ENCODE measurements around the gene SLC12A3. TPM values are rescaled to one million over a fixed set of nuclear protein-coding genes. Genes with fewer than 3 reads are reported as not detected.

SLC12A3 gene
- polyA plus RNA-seq, 2 of the 4 experiments (the other 2 are of a cell fraction): 0.08 to 0.09 TPM

DNA sequence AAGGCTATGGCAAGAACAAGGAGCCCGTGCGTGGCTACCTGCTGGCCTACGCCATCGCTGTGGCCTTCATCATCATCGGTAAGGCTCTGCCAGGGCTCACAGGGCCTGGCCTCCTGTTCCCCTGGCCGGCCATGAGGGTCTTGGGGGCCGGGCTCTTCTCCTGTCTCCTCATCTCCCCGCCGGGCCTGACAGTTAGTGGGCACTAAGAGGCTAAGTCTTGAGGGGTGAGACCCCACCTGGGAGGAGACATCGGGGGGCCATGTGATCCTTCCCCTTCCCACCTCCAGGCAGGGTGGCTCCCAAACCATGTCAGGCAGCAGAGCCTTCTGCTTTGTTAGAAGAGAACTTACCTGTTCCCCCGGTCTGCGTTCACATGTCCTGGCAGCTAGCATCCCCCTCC, 15.2 kb downstream of the SLC12A3 start (continued):
- TF ChIP-seq KDM1A (IDR thresholded peaks at IDR 0.05; ENCODE audit: low read depth) (no peak), KDM5A (IDR thresholded peaks at IDR 0.05) (no peak)
- TF ChIP-seq, protein P1, sequence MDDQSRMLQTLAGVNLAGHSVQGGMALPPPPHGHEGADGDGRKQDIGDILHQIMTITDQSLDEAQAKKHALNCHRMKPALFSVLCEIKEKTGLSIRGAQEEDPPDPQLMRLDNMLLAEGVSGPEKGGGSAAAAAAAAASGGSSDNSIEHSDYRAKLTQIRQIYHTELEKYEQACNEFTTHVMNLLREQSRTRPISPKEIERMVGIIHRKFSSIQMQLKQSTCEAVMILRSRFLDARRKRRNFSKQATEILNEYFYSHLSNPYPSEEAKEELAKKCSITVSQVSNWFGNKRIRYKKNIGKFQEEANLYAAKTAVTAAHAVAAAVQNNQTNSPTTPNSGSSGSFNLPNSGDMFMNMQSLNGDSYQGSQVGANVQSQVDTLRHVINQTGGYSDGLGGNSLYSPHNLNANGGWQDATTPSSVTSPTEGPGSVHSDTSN (IDR thresholded peaks at IDR 0.05): no peak

DNA sequence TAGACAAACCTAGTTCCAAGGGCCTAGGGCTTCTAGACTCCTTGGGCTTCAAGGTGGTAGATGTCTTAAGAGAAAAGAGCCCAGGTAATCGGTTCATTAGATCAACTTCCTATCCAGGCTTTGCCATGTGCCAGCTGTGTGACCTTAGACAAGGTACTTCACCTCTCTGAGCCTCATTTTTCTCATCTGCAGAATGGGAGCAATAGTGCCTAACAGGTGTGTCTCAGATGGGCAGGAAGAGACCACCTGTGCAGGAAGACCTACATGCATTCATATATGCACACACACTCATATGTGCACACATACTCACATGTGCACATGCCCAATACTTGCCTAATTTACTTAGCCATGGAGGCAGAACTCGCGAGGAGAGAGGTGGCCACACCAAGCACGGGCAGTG, 15.7 kb downstream of the SLC12A3 start:
- ChIA-PET POLR2A (no interaction called here), CTCF (interaction anchor here (1.9 kb wide), 1 partner anchor 87 kb away, joined by 4 read pairs; no protein-coding TSS in a partner anchor)
- no peak overlapping the region for H3K4me3 ChIP-seq
- DNase-seq (ENCODE audit: low read depth in 1 of 2, low spot score in 1 of 2) (no peak), ATAC-seq (no peak), FAIRE-seq (no peak)
- H3K4me2 ChIP-seq: no peak overlapping the region
- no peak overlapping the region for H3K27ac ChIP-seq
- H3K4me1 ChIP-seq: no peaks in the 10 kb centered on the region
- TF ChIP-seq HDAC2 (IDR thresholded peaks at IDR 0.05) (no peak), FOXS1 (CRISPR knock-in tag; IDR thresholded peaks at IDR 0.05) (no peak), CBX8 (IDR thresholded peaks at IDR 0.05) (no peak), EP300 (IDR thresholded peaks at IDR 0.05) (no peak), NFE2L2 (conservative IDR thresholded peaks at IDR 0.05; ENCODE audit: low read length) (no peak), GATA3 (IDR thresholded peaks at IDR 0.05; ENCODE audit: borderline replicate concordance) (no peak), RCOR1 (IDR thresholded peaks at IDR 0.05; ENCODE audit: low read depth, low read length) (no peak), EHMT2 (IDR thresholded peaks at IDR 0.05; ENCODE audit: low read depth) (no peak), SMC3 (IDR thresholded peaks at IDR 0.05) (no peak), RNF2 (IDR thresholded peaks at IDR 0.05; ENCODE audit: borderline replicate concordance, low read depth) (no peak)
- TF ChIP-seq, protein P2, sequence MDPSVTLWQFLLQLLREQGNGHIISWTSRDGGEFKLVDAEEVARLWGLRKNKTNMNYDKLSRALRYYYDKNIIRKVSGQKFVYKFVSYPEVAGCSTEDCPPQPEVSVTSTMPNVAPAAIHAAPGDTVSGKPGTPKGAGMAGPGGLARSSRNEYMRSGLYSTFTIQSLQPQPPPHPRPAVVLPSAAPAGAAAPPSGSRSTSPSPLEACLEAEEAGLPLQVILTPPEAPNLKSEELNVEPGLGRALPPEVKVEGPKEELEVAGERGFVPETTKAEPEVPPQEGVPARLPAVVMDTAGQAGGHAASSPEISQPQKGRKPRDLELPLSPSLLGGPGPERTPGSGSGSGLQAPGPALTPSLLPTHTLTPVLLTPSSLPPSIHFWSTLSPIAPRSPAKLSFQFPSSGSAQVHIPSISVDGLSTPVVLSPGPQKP (IDR thresholded peaks at IDR 0.05; ENCODE audit: low read depth, low read length): no peak
- WGBS (ENCODE audit: missing lambda C conversion rate): 46% methylated on average over 4 of the region's 4 CpGs
- H3K9me3 ChIP-seq: no peaks in the 10 kb centered on the region

DNA sequence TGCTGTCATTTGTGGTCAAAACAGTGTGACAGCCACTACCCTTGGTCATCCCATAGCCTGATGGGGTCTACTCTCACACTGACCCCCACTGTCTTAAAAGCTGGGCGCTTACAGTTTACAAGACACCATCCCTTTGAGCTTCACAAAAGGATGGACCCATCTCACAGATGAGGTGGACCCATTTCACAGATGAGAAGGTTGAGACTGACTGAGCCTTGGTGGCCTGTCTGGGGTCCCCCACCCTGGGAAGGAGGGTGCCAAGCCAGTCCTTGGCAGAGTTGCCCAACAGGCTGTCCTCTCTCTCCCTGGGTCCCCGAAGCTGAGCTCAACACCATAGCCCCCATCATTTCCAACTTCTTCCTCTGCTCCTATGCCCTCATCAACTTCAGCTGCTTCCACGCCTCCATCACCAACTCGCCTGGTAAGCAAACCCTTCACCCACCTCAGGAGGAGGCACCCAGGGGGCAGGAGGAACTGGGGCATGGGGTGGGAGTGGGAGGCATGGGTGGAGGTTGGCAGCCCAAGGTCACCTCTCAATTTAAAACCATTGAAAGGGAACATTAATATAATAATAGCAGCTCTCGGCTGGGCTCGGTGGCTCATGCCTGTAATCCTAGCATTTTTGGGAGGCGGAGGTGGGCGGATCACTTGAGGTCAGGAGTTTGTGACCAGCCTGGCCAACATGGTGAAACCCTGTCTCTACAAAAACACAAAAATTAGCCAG, 17.2 kb downstream of the SLC12A3 start:
- no peak for DNase-seq (ENCODE audit: low read depth in 1 of 2, low spot score in 1 of 2)
- POLR2A ChIA-PET: no interaction called here

More for the DNA sequence above, 17.2 kb downstream of the SLC12A3 start:
- ATAC-seq (no peak), FAIRE-seq (no peak)
- no peak overlapping the region for H3K27ac ChIP-seq
- 57% methylated on average over 8 of the region's 8 CpGs for WGBS (ENCODE audit: missing lambda C conversion rate)
- TF ChIP-seq ESRRA (IDR thresholded peaks at IDR 0.05; ENCODE audit: borderline replicate concordance, low read length) (no peak), HOXB5 (CRISPR knock-in tag; IDR thresholded peaks at IDR 0.05) (no peak), NFE2L2 (conservative IDR thresholded peaks at IDR 0.05; ENCODE audit: low read length) (no peak), RCOR1 (IDR thresholded peaks at IDR 0.05; ENCODE audit: low read depth, low read length) (no peak), EHF (CRISPR knock-in tag; IDR thresholded peaks at IDR 0.05) (no peak), RAD21 (conservative IDR thresholded peaks at IDR 0.05 in 1 of 2, IDR thresholded peaks at IDR 0.05 in 1 of 2) (no peak), CBX2 (IDR thresholded peaks at IDR 0.05; ENCODE audit: borderline replicate concordance, low read depth) (no peak), RFX5 (IDR thresholded peaks at IDR 0.05) (no peak), ZFP36 (IDR thresholded peaks at IDR 0.05; ENCODE audit: borderline replicate concordance, partially characterized antibody) (no peak), MAZ (IDR thresholded peaks at IDR 0.05; ENCODE audit: borderline replicate concordance, low read depth, low read length) (no peak), TP53 (CRISPR knock-in tag; IDR thresholded peaks at IDR 0.05) (no peak), FOSL2 (IDR thresholded peaks at IDR 0.05) (no peak), FOSL2 (CRISPR knock-in tag; IDR thresholded peaks at IDR 0.05) (no peak), NPAS2 (CRISPR knock-in tag; IDR thresholded peaks at IDR 0.05; ENCODE audit: borderline replicate concordance) (no peak), TFCP2L1 (CRISPR knock-in tag; IDR thresholded peaks at IDR 0.05) (no peak)
- TF ChIP-seq, protein P3, sequence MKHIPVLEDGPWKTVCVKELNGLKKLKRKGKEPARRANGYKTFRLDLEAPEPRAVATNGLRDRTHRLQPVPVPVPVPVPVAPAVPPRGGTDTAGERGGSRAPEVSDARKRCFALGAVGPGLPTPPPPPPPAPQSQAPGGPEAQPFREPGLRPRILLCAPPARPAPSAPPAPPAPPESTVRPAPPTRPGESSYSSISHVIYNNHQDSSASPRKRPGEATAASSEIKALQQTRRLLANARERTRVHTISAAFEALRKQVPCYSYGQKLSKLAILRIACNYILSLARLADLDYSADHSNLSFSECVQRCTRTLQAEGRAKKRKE (CRISPR knock-in tag; IDR thresholded peaks at IDR 0.05; ENCODE audit: low read depth): no peak
- TF ChIP-seq, protein P2 (IDR thresholded peaks at IDR 0.05; ENCODE audit: low read depth, low read length): no peak
- TF ChIP-seq, protein P4, sequence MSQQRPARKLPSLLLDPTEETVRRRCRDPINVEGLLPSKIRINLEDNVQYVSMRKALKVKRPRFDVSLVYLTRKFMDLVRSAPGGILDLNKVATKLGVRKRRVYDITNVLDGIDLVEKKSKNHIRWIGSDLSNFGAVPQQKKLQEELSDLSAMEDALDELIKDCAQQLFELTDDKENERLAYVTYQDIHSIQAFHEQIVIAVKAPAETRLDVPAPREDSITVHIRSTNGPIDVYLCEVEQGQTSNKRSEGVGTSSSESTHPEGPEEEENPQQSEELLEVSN (IDR thresholded peaks at IDR 0.05; ENCODE audit: borderline replicate concordance, low read depth): no peak
- no peaks in the 10 kb centered on the region for H3K4me1 ChIP-seq
- no peak overlapping the region for H3K4me3 ChIP-seq
- no peaks in the 10 kb centered on the region for H3K9me3 ChIP-seq
- CTCF ChIA-PET: interaction anchor here (0.7 to 1.9 kb wide), 2 partner anchors 89 to 801 kb away, joined by 4 read pairs; no protein-coding TSS in a partner anchor
- H3K4me2 ChIP-seq: no peak overlapping the region

Measured in A549 (cell line).